CD4-positive, alpha-beta T cell treated with Interferon alpha-2 for 1 hour (primary cell): ENCODE measurements around the gene CRYBB2.
"Not testable (repeated sequence)": the region's sequence is repeated elsewhere in the genome, so short reads cannot be mapped to it uniquely, and the experiment has no call there.

Experiments
- DNase-seq, 2 donors: peaks; one replicate each; pipeline ENCODE4 v3.0.0-alpha.2; 2020 to 2022

The CRYBB2 gene

GRCh38 chr22:25200967-25201366, 18.5 kb upstream of the CRYBB2 start:
- DNase-seq: no peak

DNA sequence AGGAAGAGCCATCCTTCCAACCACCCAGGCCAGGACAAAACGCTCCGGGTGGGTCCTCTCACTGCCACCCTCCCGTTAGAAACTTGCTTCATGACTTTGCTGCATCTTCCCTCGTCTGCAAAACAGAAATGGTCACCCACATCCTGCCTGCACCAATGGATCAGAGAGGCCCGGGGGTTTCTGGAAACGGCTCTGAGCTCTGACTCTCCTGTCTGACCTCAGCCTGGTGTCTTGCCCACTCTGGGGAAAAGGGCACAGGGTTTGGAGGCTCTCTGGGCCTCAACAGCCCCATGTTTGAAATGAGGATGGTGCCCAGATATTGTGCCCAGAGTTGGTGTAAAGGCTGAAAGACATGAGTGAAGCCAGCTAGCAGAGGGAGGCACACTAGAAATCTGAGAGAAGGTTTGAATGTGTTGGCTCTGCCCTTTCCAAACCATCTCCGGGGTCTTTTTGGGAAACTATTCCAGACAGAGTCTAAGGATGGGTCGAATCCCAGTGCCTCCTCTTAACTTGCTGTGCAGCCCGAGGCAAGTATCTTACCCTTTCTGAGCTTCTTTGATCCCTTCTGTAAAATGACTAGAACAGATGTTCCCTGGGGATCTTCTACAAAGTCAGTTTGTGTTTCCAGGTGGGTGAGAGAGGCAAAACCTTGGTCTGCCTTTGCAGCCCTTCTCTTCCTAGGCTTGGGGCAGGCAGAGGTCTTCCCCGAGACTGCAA, 17.7 kb upstream of the CRYBB2 start:
- DNase-seq: no peak

- peak; percentile 22 to 53 for DNase-seq
Measured at GRCh38 chr22:25202290-25202921, 17.0 kb upstream of the CRYBB2 start.

GRCh38 chr22:25203082-25203481, 16.4 kb upstream of the CRYBB2 start:
- no peak for DNase-seq

- not testable (repeated sequence) for DNase-seq
Measured at GRCh38 chr22:25204547-25204946, 14.9 kb upstream of the CRYBB2 start.

DNA sequence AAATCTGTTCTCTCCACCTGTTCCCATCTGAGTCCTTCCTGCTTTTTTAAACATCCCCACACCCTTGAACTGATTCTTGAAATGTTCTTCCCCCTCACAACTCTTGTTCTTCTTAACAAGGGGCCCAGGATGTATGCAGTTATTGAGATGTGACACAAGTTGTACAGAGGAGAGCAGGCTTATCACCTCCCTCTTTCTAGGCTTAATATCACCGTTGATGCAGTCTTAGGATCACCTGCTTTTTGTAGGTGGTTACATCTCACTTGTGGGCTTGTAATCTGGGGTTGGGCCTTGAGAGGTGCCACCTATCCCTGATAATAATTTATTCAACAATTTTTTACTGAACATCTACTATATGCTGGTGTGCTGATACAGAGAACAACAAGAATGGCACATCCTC, 13.6 kb upstream of the CRYBB2 start:
- no peak for DNase-seq

DNA sequence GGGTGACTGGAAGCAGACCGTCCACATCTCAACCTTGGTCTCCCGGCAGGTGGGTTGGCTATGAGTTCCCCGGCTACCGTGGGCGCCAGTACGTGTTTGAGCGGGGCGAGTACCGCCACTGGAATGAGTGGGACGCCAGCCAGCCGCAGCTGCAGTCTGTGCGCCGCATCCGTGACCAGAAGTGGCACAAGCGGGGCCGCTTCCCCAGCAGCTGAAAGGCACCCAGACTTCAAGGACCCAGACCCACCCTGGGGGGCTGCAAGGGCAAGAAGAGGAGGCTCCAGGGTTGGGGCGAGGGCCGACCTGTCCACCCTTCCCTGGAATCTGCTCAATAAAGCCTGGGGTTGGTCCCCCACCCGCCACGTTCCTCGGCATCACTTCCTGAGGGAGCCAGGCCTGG, 12.4 kb upstream of the CRYBB2 start:
- DNase-seq: no peak

DNA sequence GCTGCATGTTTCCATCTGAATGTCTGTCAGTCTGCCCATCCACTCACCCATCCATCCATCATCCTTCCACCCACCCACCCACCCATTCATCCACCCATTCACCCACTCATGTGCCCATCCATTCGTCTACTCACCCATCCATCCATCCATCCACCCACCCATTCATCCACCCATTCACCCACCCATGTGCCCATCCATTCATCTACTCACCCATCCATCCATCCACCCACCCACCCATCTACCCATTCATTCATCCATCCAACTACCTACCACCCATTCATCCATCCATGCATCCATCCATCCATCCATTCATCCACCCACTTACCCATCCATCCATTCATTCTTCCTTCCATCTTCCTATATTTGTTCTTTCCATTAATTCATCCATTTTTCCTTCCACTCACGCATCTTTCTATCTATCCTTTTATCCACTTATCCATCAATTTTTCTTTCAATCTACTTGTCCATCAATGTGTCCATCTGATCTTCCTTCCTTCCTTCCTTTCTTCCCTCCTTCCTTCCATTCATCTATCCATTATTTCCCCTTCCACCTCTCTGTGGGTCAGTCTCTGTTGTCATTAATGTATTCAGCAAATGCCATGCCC, 11.8 kb upstream of the CRYBB2 start:
- DNase-seq: no peak

GRCh38 chr22:25208328-25208727, 11.1 kb upstream of the CRYBB2 start:
- no peak for DNase-seq

GRCh38 chr22:25208743-25209505, 10.5 kb upstream of the CRYBB2 start:
- DNase-seq: no peak

DNA sequence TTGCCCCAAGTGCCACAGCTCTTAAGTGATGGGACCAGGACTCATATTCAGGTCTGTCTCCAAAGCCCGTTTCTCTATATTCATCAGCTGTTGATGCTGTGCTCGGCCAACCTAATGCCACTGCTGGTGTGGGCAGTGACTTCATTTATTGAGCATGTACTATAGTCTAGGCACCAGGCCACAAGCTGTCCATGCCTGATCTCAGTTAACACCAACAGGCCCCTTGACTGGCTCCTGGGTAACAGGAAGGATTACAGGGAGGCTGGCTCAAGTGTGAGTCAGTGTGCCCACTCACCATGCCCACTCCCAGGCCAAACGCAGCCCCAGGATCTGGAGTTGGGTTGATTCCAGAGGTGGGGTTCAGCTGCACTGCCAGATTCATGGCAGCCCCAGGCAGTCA, 8.6 kb upstream of the CRYBB2 start:
- no peak for DNase-seq

DNA sequence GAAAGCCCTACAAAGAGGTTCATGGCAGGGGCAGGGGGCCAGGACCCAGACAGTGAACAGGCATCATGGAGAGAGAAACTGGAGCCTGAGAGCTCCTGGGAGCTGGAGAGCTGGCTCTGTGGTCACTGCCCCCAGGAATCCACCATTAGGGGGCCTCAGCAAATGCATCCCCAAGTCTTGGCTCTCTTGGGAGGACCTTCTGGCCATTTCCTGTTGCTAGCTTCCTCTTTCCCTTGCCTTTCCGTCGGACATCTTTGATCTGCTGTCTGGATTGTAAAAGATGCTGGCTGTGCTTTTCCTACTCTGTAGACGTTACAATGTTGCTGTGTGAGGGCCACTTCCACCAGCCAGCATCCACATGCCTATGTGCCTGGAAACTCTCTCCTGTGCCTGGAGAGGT, 7.1 kb upstream of the CRYBB2 start:
- no peak for DNase-seq

DNA sequence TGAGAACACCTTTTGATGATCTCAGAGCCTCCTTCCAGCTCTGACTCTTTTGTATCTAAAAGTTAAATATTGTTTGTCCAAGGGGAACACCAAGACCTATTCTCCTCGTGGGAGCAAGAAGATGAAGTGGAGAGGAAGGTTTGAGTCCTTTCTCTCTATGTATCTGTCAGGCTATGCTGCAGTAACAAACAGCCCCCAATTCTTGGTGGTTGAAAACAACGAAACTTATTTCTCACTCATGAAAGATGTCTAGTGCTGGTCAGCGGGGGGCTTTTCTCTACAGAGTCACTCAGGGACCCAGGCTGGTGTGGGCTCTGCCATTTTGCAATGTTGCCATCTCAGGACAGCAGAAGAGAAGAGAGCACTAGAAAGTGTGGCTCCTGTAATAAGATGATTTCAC, 6.2 kb upstream of the CRYBB2 start:
- DNase-seq: no peak

GRCh38 chr22:25216230-25216629, 3.2 kb upstream of the CRYBB2 start:
- DNase-seq: no peak

- no peak for DNase-seq
Measured at GRCh38 chr22:25219948-25220442, 556 bp downstream of the CRYBB2 start.

GRCh38 chr22:25221790-25222189, 2.4 kb downstream of the CRYBB2 start:
- DNase-seq: no peak

DNA sequence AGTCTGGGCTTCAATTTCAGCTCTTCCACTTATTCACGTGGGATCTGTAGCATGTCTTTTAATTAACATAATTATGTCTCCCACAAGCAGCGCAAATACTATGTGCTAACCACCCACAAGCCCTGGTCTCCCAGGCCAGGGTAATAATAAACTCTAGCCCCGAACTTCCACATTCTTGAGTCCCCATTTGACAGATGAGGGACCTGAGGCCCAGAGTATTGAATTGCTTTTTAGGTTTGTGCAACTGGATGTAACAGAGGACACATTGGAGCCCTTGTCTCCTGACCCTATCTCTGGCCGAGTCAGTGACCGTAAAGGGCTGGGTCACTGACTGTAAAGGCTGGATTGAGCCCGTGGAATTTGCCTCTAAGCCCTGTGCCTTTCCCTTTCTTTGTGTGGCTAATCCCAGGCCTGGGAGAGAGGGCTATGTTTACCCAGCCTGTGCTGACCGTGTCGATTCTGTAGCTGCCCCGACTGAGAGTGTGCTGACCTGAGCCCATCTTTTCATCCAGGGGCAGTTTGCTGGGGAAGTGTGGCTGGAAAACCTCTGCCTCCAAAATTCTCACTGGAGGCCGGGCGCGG, 3.9 kb downstream of the CRYBB2 start:
- no peak for DNase-seq

GRCh38 chr22:25228822-25229221, 9.4 kb downstream of the CRYBB2 start:
- no peak for DNase-seq

- not testable (repeated sequence) for DNase-seq
Measured at GRCh38 chr22:25230760-25231159, 11.3 kb downstream of the CRYBB2 start.

DNA sequence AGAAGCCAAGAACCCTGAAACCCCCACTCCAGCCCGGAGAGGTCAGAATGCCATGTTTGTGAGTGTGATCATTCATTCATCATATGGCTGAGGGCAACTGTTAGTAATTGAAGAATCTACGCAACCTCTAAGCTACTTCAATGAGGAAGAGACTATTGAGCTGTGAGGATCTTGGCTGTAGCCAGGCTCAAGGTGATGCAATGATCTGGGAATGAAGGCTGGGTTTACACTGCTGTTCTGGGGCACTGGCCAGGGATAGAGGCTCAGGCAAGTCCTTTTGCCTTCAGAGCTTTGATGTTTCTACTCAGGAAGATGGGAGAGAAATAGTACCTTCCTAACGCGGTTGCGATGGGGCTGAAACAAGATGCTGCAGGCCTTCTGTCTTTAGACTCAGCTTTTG, 12.9 kb downstream of the CRYBB2 start:
- no peak for DNase-seq

GRCh38 chr22:25233706-25234105, 14.3 kb downstream of the CRYBB2 start:
- not testable (repeated sequence) for DNase-seq

- peak; percentile 50 to 59 for DNase-seq
Measured at GRCh38 chr22:25235547-25236290, 16.3 kb downstream of the CRYBB2 start.
